Skin epidermis (tissue), 12 donors: ENCODE results near the gene BOK.
"Not testable (repeated sequence)": the region's sequence is repeated elsewhere in the genome, so short reads cannot be mapped to it uniquely, and the experiment has no call there.

Source experiments
- H3K27ac ChIP-seq, 21 experiments: fragments of 200-600 bp; sonication (generic) in 11 of 21; one replicate each; pipeline ENCODE4 v1.5.0; 2020; ENCODE audit warnings: mild to moderate bottlenecking in 3 of 21, inconsistent platforms in 2 of 21, moderate library complexity in 2 of 21
- H3K4me3 ChIP-seq, 7 experiments: fragments of 200-600 bp; sonication (generic) in 2 of 7; one replicate each; pipeline ENCODE4 v1.5.0; 2020; ENCODE audit warnings: inconsistent platforms in 2 of 7, mild to moderate bottlenecking in 2 of 7, moderate library complexity in 1 of 7

The BOK gene

DNA sequence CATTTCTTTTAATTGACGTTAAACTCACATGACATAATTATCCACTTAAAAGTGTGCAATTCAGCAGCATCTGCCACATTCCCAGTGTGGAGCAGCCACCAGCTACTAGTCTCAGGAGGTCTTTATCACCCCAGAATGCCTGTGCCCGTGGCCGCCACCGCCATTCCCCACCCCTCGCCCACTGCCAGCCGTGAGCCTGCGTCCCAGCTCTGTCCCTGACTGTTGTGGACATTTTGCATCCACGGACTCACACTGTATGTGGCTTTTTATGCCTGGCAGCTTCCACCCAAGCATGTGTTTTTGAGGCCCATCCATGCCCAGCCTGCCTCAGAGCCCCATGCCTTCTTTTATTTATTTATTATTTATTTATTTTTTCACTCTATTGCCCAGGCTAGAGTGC, 9.2 kb downstream of the BOK start:
- H3K27ac ChIP-seq: no peak overlapping the region
- H3K4me3 ChIP-seq: no peak overlapping the region

DNA sequence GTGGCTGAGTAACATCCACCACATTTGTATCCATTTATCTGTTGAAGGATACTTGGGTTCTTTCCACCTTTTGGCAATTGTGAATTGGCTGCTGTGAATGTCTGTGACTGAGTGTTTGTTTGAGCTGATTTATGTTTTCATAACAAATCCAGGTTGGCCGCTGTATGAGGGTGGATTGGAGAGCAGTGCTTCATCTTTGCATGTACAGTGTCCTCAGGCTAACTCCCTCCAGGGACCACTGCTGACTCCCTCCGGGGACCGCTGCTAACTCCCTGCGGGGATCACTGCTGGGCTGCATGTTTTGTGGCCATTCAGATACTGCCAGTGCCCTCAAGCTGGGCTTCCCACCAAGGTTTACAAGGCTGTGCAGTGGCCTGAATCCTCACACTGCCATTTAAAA, 10.2 kb downstream of the BOK start:
- Histone ChIP-seq H3K4me3 (no peak overlapping the region), H3K27ac (no peak overlapping the region)

DNA sequence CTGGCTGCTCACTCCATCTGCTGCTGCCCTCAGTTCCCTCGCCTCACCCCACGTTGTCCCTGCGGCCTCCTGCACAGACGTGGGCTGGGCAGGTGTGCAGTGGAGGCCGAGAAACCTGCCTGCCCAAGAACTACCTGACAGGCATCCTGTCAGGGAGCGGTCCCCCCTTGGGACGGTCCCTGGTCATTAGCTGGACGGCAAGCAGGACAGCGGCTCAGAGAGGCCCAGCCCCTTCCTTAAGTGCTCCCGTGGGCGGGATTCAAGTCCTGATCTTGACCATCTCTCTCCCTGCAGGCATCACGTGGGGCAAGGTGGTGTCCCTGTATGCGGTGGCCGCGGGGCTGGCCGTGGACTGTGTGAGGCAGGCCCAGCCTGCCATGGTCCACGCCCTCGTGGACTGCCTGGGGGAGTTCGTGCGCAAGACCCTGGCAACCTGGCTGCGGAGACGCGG, 11.3 kb downstream of the BOK start:
- H3K4me3 ChIP-seq: no peak overlapping the region
- no peak overlapping the region for H3K27ac ChIP-seq

DNA sequence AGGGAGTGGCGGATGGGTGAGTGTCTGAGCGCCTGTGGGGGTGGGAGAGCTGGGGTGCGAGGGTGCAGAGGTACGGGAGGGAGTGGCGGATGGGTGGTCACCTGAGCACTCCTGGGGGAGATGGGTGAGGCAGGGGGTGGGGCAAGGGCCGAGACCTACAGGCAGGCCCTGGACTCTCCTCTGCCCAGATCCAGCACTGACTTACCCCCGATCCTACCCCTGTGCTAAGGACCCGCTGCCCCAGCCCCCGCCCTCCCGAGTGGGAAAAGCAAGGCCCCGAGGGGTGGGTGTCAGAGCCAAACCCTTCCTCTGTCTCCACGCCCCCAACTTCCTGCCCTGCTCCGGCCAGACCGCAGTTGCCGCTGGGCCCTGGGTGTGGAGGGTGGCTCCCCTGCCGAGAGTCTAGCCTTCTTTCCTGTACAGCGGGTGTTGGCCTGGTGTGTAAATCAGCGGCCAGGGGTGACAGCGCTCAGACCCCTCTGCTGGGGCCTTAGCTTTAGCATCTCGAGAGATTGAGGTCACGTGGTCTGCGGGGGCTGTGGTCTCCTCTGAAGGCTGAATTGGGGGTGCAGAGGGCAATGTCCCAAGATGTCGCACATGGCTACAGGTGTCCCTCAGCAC, 12.5 kb downstream of the BOK start:
- no peak overlapping the region for H3K27ac ChIP-seq
- H3K4me3 ChIP-seq: no peak overlapping the region

DNA sequence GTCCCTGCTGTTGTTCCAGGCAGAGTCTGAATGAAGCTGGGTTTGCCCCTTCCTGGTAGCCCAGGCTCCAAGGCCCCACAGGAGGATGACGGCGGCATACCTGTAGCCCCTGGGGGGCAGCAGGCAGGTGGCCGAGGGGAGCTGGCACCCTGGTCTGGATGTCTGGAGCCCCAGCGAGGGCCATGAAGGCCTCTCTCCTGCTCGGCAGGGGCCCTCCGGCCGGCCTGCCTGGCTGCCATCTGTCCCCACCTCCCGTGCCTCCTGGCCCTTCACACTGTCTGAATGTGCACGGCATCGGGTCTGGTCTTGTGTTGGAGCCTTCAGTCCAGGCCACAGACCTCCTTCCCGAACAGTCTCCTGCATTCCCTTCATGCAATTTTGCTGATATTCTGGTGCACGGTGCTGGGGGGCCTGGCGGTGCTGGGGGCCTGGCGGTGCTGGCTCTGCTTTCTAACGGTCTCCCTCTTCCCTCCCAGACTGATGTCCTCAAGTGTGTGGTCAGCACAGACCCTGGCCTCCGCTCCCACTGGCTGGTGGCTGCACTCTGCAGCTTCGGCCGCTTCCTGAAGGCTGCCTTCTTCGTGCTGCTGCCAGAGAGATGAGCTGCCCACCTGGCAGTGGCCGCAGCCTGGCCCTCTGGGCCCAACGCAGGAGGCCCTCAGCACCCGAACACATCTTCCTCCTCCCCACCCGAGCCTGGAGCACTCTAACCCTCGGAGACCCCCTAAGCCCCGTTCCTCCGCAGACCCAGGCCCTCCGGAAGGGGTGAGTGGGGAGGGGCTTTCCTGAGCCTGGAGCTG, 13.5 kb downstream of the BOK start:
- no peak overlapping the region for H3K27ac ChIP-seq
- H3K4me3 ChIP-seq: no peak overlapping the region

DNA sequence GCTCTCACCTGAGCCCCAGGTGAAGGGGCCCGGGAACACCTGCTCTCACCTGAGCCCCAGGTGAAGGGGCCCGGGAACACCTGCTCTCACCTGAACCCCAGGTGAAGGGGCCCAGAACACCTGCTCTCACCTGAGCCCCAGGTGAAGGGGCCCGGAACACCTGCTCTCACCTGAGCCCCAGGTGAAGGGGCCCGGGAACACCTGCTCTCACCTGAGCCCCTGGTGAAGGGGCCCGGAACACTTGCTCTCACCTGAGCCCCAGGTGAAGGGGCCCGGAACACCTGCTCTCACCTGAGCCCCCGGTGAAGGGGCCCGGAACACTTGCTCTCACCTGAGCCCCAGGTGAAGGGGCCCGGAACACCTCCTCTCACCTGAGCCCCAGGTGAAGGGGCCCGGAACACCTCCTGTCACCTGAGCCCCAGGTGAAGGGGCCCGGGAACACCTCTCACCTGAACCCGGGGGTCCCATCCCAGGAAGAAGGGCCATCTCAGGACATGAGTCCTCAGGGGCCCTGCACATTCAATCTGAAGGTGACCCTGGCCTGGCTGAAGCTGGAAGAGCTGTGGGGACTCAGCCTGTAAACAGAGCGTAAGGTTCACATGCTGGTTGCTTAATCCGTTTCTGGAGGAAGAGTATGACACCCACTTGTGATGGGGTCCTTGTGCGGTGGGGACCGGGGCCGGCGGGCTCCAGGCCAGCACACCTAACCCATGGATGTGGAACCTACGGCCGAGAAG, 14.5 kb downstream of the BOK start:
- peak overlapping the region in 1 of 21 experiments; percentile 10 for H3K27ac ChIP-seq
- not testable (repeated sequence) for H3K4me3 ChIP-seq

DNA sequence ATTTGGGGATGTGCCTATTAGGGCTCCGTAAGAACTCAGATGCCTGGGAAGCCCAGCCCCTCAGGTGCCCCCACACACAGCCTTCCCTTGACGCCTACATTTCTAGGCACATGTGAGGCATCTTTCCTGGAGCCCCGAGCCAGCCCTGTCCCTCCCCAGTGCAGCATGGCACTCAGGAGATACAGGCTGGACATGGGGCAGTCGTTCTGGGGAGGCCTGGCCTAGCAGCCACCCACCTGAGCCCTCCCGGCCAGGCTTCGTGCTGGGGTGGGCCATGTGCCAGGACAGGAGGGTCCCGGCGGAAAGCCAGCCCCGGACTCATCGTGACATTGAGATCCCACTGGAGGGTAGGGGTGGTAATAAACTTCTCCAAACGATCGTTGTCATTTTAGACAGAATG, 15.2 kb downstream of the BOK start:
- Histone ChIP-seq H3K27ac (no peak overlapping the region), H3K4me3 (no peak overlapping the region)

DNA sequence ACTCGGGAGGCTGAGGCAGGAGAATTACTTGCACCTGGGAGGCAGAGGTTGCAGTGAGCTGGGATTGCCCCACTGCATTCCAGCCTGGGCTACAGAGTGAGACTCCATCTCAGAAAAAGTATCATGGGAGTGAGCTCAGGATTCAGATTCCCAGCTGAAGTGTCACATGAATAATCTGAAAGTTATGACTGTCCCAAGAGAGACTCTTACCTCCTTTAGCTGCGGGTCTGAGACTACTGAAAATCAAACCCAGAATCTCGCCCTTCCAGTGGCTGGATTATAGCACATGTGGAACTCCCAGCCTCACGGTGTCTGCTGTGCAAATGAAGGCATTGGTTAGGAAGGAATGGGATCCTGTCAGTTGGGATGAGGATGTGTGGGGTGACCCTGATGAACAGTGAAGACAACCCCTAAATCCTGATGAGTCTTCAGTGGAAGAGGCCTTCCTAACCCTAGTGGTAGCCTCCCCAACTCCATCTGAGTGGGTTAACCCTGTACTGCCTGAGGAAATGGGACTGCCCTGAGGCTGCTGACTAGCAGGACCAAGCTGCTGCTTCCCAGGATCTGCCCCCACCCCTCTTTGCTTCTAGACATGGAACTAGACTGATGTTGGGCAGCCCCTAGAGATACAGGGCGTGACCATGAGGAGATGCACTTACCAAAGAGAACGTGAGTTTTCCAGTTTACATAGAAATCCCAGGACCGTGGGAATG, 16.5 kb downstream of the BOK start:
- no peak overlapping the region for H3K27ac ChIP-seq
- H3K4me3 ChIP-seq: no peak overlapping the region

DNA sequence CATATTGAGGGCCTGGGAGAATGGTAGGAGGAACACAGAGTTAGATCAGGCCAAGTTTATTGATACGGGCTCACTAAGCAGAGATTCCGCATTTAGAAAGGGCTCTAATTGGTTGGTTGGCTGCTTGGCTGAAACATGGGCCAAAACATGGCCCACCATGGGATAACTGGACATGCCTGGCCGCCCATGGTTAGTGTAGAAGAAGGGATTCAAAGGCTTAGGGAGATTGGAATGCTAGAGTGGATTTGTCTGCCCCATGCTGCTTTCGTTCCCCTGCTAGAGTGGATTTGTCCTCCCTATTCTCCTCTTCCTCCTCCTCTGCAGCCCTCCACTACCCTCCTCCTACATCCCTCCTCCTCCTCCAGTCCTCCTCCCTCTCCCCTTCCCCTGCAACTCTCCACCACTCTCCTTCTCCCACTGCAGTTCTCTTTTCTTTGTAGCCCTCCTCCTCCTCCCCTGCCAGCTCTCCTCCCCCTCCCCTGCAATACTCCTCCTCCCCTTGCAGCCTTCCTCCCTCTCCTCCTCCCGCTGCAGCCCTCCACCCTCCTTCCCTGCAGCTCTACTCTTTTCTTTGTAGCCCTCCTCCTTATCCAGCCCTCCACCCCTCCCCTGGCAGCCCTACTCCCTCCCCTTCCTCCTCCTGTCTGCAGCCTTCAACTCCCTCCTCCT, 17.2 kb downstream of the BOK start:
- Histone ChIP-seq H3K27ac (no peak overlapping the region), H3K4me3 (no peak overlapping the region)

DNA sequence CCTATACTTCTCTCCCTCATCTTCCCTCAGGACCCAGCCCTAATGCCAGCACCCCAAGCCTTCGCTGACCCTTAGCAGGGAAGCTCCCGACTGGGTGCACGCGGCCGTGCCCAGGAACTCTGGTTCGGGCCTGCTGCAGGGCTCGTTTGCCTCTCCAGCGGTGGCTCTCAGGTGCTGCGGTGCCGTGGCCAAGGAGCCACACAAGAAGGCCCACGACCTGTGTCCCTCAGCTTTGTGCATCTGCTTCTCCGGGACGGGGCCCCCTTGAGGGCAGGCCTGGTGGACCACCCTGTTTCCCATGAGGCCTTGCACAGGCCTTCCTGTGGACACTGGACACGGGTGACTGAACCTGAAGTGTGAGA, 17.7 kb downstream of the BOK start:
- no peak overlapping the region for H3K27ac ChIP-seq

DNA sequence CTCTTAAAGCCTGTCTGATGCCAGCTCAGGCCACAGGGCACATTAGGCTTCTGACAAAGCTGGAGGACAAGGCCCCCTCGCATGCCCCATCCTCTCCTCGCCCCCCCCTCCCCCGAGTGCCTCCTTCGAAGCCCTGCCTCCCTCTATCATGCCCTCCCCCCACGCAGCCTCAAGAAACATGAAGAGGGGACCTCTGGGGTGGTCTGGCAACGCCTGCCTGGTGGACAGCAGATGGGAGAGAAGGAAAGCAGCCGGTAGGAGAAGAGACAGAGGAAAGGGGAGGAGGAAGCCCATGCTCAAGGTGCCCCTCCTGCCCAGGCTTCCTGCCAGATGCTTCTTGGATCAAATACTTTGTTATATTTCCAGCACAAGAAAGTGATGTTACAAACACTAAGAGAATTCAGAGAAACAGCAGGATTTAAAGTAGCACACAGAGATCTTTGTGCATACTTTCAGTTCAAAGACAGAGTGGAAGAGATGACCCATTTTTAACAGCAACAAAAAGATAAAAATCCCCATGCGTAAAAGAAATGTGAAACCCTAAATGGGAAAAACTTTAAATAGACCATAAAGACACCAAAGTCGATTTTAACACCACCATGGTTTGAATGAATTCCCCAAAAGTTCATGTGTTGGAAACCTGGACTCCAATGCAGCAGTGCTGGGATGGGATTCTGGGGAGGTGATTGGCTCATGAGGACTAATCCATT, 19.0 kb downstream of the BOK start:
- no peak overlapping the region for H3K4me3 ChIP-seq
- no peak overlapping the region for H3K27ac ChIP-seq

More for the DNA sequence above, 17.7 kb downstream of the BOK start:
- no peak overlapping the region for H3K4me3 ChIP-seq

DNA sequence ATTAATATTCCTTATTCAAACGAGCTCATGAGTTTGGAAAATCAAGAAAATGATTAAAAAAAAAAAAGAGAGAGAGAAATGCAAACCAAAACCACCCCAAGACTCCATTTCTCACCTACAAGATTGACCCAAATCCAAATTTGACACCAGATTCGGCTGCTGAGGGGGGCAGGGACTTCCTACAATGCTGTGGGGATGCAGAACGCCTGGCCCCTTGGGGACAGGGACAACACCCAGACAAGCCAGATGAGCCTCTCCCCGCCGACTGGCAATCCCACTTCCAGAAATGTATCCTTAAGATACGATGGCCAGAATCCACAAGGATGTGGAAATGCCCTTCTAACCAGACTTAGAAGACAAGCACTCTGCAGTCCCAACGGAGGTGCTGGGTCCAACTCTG, 20.7 kb downstream of the BOK start:
- Histone ChIP-seq H3K27ac (no peak overlapping the region), H3K4me3 (no peak overlapping the region)

DNA sequence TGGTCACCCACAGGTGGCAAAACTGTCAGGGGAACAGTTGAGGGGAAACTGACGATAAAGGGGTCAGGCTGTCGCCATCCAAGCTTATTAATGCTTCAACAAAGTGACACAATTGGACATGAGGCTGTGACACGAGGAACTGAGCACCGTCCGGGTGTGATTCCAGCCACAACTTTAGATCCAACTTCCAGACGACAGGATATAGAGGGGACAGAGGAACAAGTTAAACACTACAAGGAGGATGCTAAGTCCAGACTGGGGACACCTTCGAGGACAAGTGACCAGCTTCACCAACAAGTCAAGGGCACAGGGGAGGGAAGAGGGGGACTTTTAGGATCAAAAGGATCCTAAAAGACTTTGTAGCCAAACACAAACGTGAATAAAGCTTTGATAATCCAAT, 23.8 kb downstream of the BOK start:
- no peak overlapping the region for H3K4me3 ChIP-seq
- H3K27ac ChIP-seq: no peak overlapping the region

DNA sequence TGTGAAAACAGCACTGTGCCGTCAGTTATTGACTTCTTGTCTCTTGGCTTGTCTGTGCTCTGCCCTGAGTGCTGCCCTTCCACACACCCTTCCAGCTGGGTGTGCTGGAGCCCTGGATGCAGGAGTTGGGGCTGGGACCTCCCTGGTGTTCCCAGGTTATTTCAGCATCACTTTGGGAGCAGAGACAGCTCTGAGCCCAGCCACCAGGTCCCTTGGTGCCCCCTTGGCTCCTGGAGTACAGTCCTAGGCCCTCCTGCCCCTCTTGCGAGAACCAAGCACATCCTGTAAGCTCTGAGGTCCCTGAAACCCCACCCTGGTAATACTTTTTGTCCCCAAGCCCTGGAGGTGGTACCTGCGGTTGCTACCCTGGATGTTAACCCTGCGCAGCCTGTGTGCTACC, 24.3 kb downstream of the BOK start:
- Histone ChIP-seq H3K4me3 (no peak overlapping the region), H3K27ac (no peak overlapping the region)

DNA sequence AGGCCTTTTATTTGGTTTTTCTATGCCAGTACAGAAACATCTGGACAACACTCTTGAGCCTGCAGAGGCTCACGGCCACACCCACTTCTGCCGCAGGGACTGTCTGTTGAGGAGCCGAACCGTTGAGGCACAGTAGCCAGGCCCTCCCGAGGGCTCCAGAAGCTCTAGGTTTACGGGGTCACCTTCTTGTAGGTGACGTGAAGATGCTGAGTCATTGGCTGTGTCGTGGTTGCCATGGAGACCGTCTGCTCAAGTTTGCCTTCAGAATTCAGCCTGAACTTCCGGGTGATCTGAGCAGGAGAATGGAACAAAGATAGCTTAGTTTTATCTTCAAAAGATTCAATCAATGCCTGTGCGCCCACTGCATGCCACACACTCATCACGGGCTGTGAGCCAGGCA, 25.9 kb downstream of the BOK start:
- no peak overlapping the region for H3K4me3 ChIP-seq
- H3K27ac ChIP-seq: no peak overlapping the region

DNA sequence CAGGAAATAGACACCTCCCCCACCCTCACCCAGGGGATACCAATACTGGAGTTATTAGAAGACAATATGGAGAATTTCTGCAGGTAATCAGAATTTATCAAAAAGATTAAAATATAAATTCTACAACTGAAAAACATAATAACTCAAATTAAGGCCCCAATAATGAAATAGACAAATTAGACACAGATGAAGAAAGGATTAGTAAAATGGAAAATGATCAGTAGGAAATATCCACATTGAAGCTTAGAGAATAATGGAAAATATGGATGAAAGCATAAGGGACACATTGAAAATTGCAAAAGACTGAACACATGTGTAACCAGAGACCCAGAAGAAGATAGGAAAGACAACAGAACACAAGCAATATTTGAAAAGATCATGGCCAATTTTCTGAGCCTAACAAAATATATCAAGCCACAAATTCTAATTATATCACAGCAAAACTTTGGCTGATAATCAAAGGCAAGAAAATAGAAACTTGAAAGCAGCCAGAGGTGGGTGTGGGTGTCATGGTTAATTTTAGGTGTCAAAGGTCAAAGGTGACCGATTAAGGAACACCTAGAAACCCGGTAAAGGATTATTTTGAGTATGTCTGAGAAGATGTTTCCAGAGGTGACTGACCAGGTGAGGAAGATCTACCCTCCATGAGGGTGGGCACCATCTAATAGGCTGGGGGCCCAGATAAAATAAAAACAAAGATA, 28.2 kb downstream of the BOK start:
- Histone ChIP-seq H3K27ac (no peak overlapping the region), H3K4me3 (no peak overlapping the region)

DNA sequence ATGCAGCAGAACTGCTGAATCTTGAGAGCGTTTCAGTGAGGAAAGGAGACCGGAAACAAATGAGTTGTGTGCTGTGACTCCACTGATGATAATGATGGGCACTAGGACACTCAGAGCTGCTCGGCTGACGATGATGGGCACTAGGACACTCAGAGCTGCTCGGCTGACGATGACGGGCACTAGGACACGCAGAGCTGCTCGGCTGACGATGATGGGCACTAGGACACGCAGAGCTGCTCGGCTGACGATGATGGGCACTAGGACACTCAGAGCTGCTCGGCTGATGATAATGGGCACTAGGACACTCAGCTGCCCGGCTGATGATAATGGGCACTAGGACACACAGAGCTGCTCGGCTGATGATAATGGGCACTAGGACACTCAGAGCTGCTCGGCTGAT, 31.3 kb downstream of the BOK start:
- not testable (repeated sequence) for H3K27ac ChIP-seq, H3K4me3 ChIP-seq
